Right lobe of liver (tissue), 4 donors: ENCODE measurements around the gene PPP5C.

Experiments used
- POLR2A ChIP-seq: fragments of 450-650 bp; IDR thresholded peaks from one replicate; pipeline ENCODE4 v1.6.1; 2017; ENCODE audit warnings: antibody characterized with exemption, mild to moderate bottlenecking
- TF ChIP-seq, protein P1 (sequence below), 4 donors: fragments of 200-600 bp in 3 of 4; fragments of 450-650 bp in 1 of 4; IDR thresholded peaks; one replicate each; pipeline versions ENCODE4 v1.5.1 to v1.8.0; 2016 to 2022; ENCODE audit warnings: antibody characterized with exemption in 4 of 4, mild to moderate bottlenecking in 2 of 4
- donor health status: DM: no; HTN: no; CAD: no.
- donor health status: DM: no; HTN: no; CAD: no.
- donor health status: DM: no; HTN: yes; CAD: no.

DNA sequence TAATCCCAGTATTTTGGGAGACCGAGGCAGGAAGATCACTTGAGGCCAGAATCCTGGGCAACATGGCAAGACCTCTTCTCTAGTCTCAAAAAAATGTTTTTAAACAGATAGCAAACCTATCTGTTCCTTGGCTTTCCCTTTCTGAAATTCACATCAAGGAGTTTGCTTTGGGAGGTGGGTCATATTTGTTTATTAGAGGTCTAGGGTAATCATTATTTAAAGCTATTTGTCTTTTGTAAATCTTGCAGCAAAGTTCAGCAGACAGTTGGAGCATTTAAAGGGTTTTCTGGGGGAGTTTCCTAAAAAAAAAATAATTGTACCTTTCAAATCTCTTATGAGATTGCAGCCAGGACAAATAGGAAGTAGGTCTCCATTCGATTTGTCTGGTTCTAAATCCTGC, 17.5 kb downstream of the PPP5C start:
- TF ChIP-seq, protein P1, sequence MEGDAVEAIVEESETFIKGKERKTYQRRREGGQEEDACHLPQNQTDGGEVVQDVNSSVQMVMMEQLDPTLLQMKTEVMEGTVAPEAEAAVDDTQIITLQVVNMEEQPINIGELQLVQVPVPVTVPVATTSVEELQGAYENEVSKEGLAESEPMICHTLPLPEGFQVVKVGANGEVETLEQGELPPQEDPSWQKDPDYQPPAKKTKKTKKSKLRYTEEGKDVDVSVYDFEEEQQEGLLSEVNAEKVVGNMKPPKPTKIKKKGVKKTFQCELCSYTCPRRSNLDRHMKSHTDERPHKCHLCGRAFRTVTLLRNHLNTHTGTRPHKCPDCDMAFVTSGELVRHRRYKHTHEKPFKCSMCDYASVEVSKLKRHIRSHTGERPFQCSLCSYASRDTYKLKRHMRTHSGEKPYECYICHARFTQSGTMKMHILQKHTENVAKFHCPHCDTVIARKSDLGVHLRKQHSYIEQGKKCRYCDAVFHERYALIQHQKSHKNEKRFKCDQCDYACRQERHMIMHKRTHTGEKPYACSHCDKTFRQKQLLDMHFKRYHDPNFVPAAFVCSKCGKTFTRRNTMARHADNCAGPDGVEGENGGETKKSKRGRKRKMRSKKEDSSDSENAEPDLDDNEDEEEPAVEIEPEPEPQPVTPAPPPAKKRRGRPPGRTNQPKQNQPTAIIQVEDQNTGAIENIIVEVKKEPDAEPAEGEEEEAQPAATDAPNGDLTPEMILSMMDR (IDR thresholded peaks at IDR 0.05) = no peak
- no peak for TF ChIP-seq POLR2A
